GM08714 (cell line): ENCODE measurements around the gene AGGF1.
A peak's percentile ranks its signal among the peaks of the same experiment; 100 is the strongest.
"Not testable (repeated sequence)": the region's sequence is repeated elsewhere in the genome, so short reads cannot be mapped to it uniquely, and the experiment has no call there.

Source experiments
- H3K4me3 ChIP-seq: fragments of 200-500 bp; sonication (Bioruptor generic); 2 replicates; pipeline ENCODE4 v1.5.1; 2014; ENCODE audit warnings: mild to moderate bottlenecking, low read length, inconsistent platforms
- ZNF274 ChIP-seq: IDR thresholded peaks from 2 replicates; pipeline ENCODE4 v1.6.1; 2012; ENCODE audit warnings: mild to moderate bottlenecking, low read depth, low read length

AGGF1 gene

DNA sequence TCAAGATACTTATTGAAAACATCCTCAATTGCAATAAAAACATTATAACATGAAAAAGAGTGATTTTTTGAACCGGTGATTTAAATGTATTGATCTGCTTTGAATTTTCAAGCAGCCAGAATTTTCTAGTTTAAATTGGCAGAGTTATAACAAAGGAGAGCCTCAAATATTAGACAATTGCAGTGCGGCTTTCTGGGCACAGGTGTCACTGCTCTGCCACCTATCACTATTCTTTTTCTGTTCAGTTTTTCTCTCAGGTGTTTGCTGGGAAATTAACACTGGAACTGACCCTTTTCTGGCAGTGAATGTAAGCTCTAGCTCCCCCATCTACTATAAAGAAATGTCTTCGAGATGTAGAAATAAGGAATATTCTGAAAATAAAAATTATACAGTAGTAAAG is 33.8 kb downstream of the AGGF1 start:
- no peak overlapping the region for H3K4me3 ChIP-seq
- TF ChIP-seq ZNF274, result no peak

DNA sequence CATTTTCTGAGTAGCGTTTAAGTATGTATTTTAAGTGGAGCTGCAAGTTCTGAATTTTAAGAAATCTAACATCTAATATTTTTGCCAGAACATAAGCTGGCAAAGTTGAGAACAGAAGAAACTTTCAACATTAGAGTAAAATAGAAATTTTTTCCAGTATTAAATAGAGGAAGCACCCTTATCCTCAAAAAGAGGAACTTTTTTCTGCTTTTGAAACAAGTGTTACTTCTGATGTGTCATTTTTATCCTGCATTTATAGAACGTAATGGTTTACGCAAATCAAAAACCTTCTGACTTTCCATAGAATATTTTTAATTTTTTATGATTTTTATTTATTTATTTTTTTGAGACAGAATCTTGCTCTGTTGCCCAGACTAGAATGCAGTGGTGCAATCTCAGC is 35.1 kb downstream of the AGGF1 start:
- no peak overlapping the region for H3K4me3 ChIP-seq
- no peak for TF ChIP-seq ZNF274

DNA sequence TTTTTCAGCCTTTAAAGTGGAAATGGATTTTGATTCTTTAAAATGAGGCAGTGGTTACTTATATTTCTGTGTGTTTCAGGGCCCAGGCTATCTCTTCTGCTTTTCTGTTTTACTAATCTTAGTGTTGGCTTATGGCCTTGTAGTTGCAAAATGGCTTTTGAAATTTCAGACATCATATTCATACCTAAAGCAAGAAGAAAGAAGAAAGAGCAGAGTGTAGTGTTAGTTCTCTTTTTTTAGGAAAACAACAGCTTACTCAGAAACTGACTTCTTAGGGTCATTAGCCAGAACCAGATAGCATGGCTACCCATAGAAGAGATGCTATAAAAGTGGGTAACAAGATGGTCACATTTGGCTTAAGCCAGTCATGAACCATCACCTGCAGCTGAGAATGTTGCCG is 36.0 kb downstream of the AGGF1 start:
- H3K4me3 ChIP-seq, result no peak overlapping the region

DNA sequence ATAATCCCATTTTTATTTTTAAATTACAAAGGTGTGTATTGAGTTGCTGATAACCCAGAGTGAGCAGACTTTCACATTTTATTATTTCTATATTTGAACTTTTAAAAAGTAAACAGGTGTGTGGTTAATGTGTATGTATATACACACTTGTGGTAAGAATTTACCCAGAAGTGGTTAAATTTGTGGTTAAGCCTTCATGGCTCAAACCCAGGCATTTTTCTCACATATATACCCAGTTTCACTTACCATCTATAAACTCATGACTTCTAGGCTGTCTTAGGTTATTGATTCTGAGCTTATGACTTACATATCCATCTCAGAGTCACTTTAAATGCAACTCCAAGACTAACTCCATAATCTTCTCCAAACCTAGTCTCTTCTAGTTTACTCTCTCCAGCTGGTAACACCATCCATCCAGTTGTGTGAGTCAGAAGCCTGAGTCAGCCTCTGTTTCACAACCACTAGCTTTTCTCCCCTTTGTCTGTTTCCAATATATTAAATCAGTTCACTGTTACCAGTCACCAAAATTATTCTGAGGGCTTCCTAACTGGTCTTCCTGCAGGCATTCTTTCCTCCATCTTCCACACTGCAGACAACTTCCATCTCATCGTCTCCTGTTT is 36.7 kb downstream of the AGGF1 start:
- TF ChIP-seq ZNF274, result no peak
- no peak overlapping the region for H3K4me3 ChIP-seq

More for the DNA sequence above, 36.0 kb downstream of the AGGF1 start:
- no peak for TF ChIP-seq ZNF274

DNA sequence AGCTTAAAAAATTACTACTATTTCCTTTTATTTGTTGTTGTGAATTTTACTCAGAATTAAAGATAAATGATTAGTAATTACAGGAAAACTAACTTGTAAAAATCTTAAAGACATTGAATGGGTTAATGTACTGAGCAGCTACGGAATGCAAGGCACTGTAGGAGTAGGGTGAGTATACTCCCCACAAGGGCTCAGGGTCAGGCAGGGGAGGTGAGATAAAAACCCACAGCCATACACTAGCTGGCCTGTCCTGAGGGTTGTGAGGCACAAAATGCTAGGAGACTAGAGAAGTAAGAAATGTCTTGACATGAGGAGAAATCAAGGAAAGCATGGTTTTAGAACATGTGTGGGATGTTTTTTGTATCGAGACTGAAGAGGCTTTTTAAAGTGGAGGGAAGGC is 43.5 kb downstream of the AGGF1 start:
- no peak overlapping the region for H3K4me3 ChIP-seq
- TF ChIP-seq ZNF274, result no peak

DNA sequence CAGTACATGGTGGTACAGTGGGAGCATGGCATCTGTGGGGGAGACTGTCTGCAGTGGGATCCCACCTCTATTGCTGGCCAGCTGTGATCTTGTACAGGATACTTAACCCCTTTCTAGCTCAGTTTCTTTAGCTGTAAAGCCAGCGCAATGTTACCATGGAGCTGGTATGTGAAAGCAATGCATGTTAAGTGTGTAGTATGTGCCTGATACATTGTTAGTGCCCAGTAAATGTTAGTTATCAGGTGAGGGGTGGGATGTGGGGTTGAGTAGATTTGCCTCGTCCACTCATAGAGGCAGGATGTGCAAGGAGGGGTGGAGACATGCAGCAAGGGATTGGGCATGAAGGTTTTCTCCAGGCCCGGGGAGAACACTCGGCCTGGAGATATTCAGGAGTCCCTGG is 44.5 kb downstream of the AGGF1 start:
- TF ChIP-seq ZNF274, result no peak
- no peak overlapping the region for H3K4me3 ChIP-seq

DNA sequence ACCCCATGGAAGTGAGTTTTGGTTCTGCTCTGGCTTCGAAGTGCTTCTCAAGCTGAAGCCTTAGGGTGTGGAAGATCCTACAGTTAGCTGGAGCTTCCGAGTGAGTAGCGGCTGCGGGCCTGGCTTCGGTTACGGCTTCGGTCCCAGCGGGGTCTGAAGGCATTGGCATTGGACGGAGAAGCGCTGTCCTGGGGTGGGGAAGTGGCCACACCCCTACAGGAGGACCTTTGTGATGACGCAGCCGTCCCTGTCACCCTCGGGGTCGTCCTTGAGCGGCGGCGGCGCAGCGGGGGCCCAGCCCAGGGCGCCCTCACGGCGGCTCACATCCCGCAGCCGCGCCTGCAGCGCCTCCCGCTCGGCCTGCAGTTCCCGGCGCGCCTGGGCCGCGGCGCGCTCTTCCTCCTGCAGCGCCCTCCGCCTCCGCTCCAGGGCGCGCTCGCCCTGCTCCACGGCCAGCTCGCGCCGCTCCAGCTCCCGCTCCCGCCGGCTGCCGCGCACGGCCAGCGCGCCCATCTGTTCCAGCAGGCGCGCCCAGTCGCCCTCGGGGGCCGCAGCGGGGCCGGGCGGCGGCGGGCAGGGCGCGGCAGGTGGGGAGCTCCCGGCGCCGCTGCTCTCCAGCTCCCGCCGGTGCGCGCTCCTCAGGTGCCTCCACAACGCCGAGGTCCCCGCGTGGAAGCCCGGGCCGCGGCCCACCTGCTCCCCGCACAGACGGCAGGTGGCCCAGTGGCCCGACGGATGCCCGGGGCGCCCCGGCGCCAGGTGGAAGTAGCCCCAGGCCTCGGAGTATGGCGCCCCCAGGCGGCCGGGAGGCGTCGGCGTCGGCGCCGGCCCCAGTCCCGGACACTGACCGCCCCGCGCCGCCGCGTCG is 47.0 kb downstream of the AGGF1 start:
- TF ChIP-seq ZNF274, result no peak
- peak overlapping the region; percentile 56; the same call in 1 of the 2 replicates for H3K4me3 ChIP-seq

DNA sequence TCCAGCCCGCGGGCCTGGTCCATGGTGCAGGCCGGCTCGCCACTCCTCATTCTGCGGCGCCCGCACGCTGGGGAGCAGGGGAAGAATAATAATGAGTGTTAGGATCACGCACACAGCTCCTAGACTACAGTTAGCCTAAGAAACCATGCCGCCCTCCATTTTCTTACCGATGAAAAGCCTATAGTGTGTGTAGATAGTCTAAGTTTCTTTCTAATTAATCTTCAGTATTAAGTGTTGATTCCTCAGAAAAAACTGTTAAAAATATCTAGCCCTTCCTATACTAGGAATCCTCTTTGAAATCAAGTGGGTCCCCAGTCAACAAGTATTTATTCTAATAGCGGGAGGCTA is 47.6 kb downstream of the AGGF1 start:
- TF ChIP-seq ZNF274, result no peak
- H3K4me3 ChIP-seq, result no peak overlapping the region; the same call in 1 of the 2 replicates

DNA sequence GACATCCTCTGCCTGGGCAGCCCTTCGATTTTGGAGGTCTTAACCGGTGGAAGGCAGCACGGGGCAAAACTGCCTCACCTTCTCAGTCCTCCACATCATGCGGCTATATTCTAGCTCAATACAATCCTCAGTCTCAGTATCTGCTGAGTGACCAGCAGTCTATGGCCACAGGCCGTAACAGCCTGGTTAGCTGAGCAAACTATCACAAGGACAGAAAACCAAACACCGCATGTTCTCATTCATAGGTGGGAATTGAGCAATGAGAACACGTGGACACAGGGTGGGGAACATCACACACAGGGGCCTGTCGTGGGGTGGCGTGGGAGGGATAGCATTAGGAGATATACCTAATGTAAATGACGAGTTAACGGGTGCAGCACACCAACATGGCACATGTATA is 50.3 kb downstream of the AGGF1 start:
- not testable (repeated sequence) for H3K4me3 ChIP-seq

DNA sequence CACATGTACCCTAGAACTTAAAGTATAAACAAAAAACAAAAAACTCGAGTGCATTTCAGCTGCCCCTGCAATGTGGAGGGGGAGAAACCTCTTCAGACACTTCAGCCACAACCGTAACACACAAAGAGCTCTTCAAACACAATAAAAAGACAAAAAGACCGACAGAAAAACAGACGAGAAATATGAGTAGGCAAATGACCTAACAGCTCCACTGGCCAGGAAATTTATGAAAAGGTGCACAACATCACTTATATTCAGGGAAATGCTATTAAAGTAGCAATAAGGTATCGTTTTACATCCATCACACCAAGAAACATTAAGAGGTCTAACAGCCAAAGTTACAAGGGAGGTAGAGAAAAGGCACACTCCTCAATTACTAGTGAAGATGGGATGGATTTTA is 50.7 kb downstream of the AGGF1 start:
- TF ChIP-seq ZNF274, result no peak
- no peak overlapping the region for H3K4me3 ChIP-seq

DNA sequence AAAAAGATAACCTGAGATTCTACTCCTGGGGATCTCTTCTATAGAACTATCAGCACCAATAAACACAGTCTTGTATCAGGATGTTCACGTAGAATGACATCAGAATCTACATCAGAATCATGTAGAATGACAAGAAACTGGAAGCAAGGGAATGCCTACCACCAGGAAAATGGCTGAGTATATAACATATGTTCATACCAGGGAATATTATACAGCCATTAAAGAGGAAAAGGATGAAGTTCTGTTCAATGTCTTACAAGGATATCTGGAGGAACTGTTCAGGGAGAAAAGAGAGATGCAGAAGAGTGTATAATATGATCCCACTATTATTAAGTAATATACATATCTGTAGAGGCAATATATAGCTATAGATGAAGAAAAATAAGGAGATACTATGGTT is 52.1 kb downstream of the AGGF1 start:
- TF ChIP-seq ZNF274, result no peak
- no peak overlapping the region for H3K4me3 ChIP-seq

DNA sequence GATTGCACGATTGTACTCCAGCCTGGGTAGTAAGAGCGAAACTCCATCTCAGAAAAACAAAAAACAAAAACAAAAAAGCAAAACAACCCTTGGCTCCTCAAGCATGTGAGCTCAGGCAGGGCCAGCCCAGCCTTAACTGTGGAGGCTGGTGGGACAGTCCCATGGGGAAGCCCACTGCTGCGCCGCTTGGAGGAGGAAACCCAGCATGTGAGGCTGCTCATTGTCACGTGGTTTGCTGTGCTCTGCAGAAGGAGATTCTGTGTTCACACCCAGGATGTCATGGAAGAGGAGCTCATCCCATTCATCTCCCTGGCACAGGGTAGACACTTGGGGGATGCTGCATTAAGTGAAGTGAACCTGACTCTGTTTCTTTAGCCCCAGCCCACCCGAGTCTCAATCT is 52.9 kb downstream of the AGGF1 start:
- no peak overlapping the region for H3K4me3 ChIP-seq
- TF ChIP-seq ZNF274, result no peak

DNA sequence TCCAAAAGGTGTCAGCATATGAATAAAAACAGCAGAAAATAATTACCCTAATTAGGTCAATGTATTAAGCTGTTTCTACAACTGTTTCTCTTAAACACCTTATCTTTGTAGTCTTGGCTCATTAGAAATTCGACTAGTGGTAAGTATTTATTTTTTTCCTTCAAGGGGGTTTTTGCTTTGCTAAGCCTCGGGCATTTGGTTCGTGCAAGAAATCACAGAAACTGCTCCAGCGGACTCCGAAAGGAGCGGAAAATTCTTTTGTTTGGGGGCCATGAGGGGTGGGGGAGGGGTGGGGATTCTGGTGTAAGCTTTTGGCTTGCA is 56.1 kb downstream of the AGGF1 start:
- no peak for TF ChIP-seq ZNF274

DNA sequence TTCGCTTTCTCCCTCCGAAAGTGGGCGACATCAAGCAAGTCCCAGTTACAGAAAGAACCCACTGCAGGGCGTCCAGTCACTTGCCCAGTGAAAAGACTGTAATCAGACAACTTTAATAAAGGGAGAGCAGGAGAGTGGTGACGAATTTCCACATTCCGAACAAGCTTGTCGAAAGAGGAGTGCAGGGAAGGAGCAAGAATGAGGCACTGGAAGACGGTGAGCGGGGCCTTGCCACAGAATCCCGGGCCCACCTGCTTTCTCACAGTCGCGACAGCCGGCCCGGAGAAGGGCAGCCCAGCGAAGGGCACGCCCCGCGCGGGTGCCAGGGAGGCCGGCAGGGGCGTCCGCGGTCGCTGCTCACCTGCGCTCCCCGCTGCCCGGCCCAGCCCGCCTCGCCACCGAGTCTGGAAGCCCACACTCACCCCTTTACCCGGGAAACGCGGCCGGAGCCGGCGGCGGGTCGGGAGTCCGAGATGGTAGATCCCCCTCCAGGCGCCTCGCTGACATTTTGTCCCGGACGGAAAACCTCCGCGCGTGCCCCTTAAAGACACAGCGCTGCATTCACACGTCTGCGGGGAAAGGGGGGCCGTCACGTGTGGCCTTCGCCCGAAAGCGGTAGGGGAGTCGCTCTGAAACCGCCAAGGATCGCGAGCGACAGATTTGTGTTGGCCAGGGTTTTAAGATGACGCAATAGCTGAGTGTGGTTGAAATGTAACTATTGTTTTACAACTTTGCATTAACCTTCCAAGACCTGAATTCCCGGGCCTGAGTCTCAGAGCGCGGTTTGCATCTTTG is 56.7 kb downstream of the AGGF1 start, which contains the start of gene ZBED3:
TSS of gene ZBED3 (minus strand) at position 597 of the 795 bp plus-strand sequence. CDS start 9,407 bp downstream, outside the sequence.
- no peak for TF ChIP-seq ZNF274
- peak within 1 kb of the TSS; percentile 83 for H3K4me3 ChIP-seq

More for the DNA sequence above, 56.1 kb downstream of the AGGF1 start:
- H3K4me3 ChIP-seq, result peak overlapping the region; percentile 83
